RKO (cell line): ENCODE results near the gene HGS.

Experiments
- DNase-seq: peaks from one replicate; pipeline ENCODE4 v3.0.0-alpha.2; 2016; ENCODE audit warnings: low spot score

The HGS gene

GRCh38 chr17:81686614-81687013 is 2.8 kb downstream of the HGS start:
- no peak for DNase-seq

GRCh38 chr17:81687770-81688541 is 4.1 kb downstream of the HGS start:
- DNase-seq: no peak

GRCh38 chr17:81688616-81689015 is 4.8 kb downstream of the HGS start:
- no peak for DNase-seq

GRCh38 chr17:81690066-81690465 is 6.3 kb downstream of the HGS start:
- DNase-seq: no peak

- no peak for DNase-seq
These were observed 6.7 kb downstream of the HGS start for GRCh38 chr17:81690549-81690948.

- no peak for DNase-seq
These were observed 7.4 kb downstream of the HGS start for GRCh38 chr17:81691196-81691595.

GRCh38 chr17:81691608-81692007 is 7.8 kb downstream of the HGS start:
- DNase-seq: no peak

GRCh38 chr17:81693509-81694210 is 9.8 kb downstream of the HGS start:
- DNase-seq: no peak

- no peak for DNase-seq
These were observed 11.0 kb downstream of the HGS start for GRCh38 chr17:81694810-81695209.

GRCh38 chr17:81695211-81695610 is 11.4 kb downstream of the HGS start:
- DNase-seq: no peak

GRCh38 chr17:81695801-81696200 is 12.0 kb downstream of the HGS start:
- DNase-seq: no peak

GRCh38 chr17:81696218-81696941 is 12.6 kb downstream of the HGS start:
- no peak for DNase-seq

GRCh38 chr17:81697261-81698044 is 13.6 kb downstream of the HGS start:
- no peak for DNase-seq

- DNase-seq: no peak
These were observed 16.8 kb downstream of the HGS start for GRCh38 chr17:81700353-81701287.

- DNase-seq: peak; percentile 54
These were observed 17.7 kb downstream of the HGS start for GRCh38 chr17:81701288-81702071.

- peak; percentile 93 for DNase-seq
These were observed 19.3 kb downstream of the HGS start, which contains the start of gene MRPL12 for GRCh38 chr17:81702934-81703746. TSS of gene MRPL12 (plus strand) at chr17:81703367. CDS start at chr17:81703502, 135 bp downstream.

GRCh38 chr17:81703747-81704654 is 20.2 kb downstream of the HGS start:
- DNase-seq: no peak
